Measurements from ENCODE around the gene TMEM92.

GRCh38 chr17:50298018-50298417 lies 23.8 kb downstream of the TMEM92 start:
- TF ChIP-seq CTCF (IDR thresholded peaks at IDR 0.05; ENCODE audit: low read depth, low read length) (no peak), EZH2phosphoT487 (IDR thresholded peaks at IDR 0.05; ENCODE audit: low read depth) (no peak)

Measured in OCI-LY3 (cell line).